Endothelial cell of umbilical vein (primary cell): ENCODE data around the gene PTPRH. TPM values are rescaled to one million over a fixed set of nuclear protein-coding genes. Genes with fewer than 3 reads are reported as not detected.
"Not testable (repeated sequence)": the region's sequence is repeated elsewhere in the genome, so short reads cannot be mapped to it uniquely, and the experiment has no call there.

Experiments
- BruUV-seq: library from RNA; stranded (reverse); fragments of 400-500 nt; replicated peaks from 2 replicates; lab custom pipeline; 2021; lab: Mats Ljungman, UMichigan
- CTCF ChIA-PET: fragments of 300-600, 350-600 bp; sonication (Branson Sonifier 250); formaldehyde crosslinking; loops from one replicate; lab custom pipeline; 2021; ENCODE audit warnings: antibody characterized with exemption, inconsistent platforms; lab: Charles Lee
- POLR2A ChIA-PET: fragments of 300-600, 350-600 bp; sonication (Branson Sonifier 250); formaldehyde crosslinking; loops from one replicate; lab custom pipeline; 2021; ENCODE audit warnings: antibody characterized with exemption, inconsistent platforms; lab: Charles Lee
- DNase-seq: peaks from one replicate; pipeline ENCODE4 v3.0.0-alpha.2; 2011; ENCODE audit warnings: low read depth, low spot score
- FAIRE-seq: peaks from 2 replicates; lab custom pipeline; 2011; peaks lifted over from hg19 to GRCh38; lab: Jason Lieb, UNC
- H2AFZ ChIP-seq: 2 replicates; pipeline ENCODE4 v1.6.0; 2012; ENCODE audit warnings: low read depth, low read length, control low read depth, inconsistent platforms
- H3K27ac ChIP-seq: 2 replicates; pipeline ENCODE4 v1.5.1; 2011; ENCODE audit warnings: low read depth, mild to moderate bottlenecking, control low read depth, low read length, moderate library complexity; ENCODE audit not compliant: insufficient read depth
- H3K27me3 ChIP-seq, 2 experiments: 2 replicates each; pipeline versions ENCODE4 v1.6.0 to v1.6.1; 2011; ENCODE audit warnings: low read length in 2 of 2, mixed read lengths in 1 of 2; ENCODE audit not compliant: control insufficient read depth in 2 of 2, insufficient read depth in 2 of 2
- H3K36me3 ChIP-seq, 2 experiments: 2 replicates in 1 of 2; 3 replicates in 1 of 2; pipeline ENCODE4 v1.5.1; 2011; ENCODE audit warnings: low read length in 2 of 2, mild to moderate bottlenecking in 1 of 2, moderate library complexity in 1 of 2; ENCODE audit not compliant: control insufficient read depth in 2 of 2, insufficient read depth in 2 of 2; ENCODE audit errors: extremely low read depth in 1 of 2
- H3K4me1 ChIP-seq: 3 replicates; pipeline ENCODE4 v1.5.1; 2011; ENCODE audit warnings: mild to moderate bottlenecking, low read length; ENCODE audit not compliant: control insufficient read depth, insufficient read depth; ENCODE audit errors: extremely low read depth
- H3K4me2 ChIP-seq: 2 replicates; pipeline ENCODE4 v1.6.1; 2011; ENCODE audit warnings: low read length, control low read depth, mixed read lengths; ENCODE audit not compliant: insufficient read depth
- H3K4me3 ChIP-seq, 3 experiments: fragments of 200-600 bp in 1 of 3; sonication (generic), shearing (Covaris generic) in 1 of 3; replicated peaks in 1 of 3; 2 replicates each; pipeline ENCODE4 v1.5.1; 2011 to 2016; ENCODE audit warnings: control low read depth in 3 of 3, low read length in 3 of 3, mild to moderate bottlenecking in 2 of 3, inconsistent platforms in 1 of 3, low read depth in 1 of 3, moderate library complexity in 1 of 3; ENCODE audit not compliant: insufficient read depth in 1 of 3
- H3K79me2 ChIP-seq: 2 replicates; pipeline ENCODE4 v1.6.0; 2012; ENCODE audit warnings: low read length, inconsistent platforms; ENCODE audit not compliant: control insufficient read depth, insufficient read depth
- H3K9ac ChIP-seq: replicated peaks from 2 replicates; pipeline ENCODE3; 2011; ENCODE audit warnings: low read length, control low read depth; ENCODE audit not compliant: insufficient read depth; ENCODE audit errors: extremely low read depth
- H3K9me1 ChIP-seq: replicated peaks from 3 replicates; pipeline ENCODE4 v1.6.0; 2011; ENCODE audit warnings: mild to moderate bottlenecking, low read length; ENCODE audit not compliant: control insufficient read depth, insufficient read depth; ENCODE audit errors: extremely low read depth
- H3K9me3 ChIP-seq: replicated peaks from 2 replicates; pipeline ENCODE4 v1.5.1; 2012; ENCODE audit warnings: low read length, inconsistent platforms; ENCODE audit not compliant: control insufficient read depth, insufficient read depth
- H4K20me1 ChIP-seq: replicated peaks from 2 replicates; pipeline ENCODE3; 2011; ENCODE audit warnings: mild to moderate bottlenecking, low read length; ENCODE audit not compliant: control insufficient read depth, insufficient read depth; ENCODE audit errors: extremely low read depth
- CTCF ChIP-seq, 2 donors: IDR thresholded peaks; 1 replicate in 1 of 2; 2 replicates in 1 of 2; pipeline ENCODE4 v1.5.1; 2011; ENCODE audit warnings: low read length in 2 of 2, mild to moderate bottlenecking in 2 of 2, moderate library complexity in 2 of 2, control low read depth in 1 of 2, inconsistent platforms in 1 of 2, low read depth in 1 of 2; ENCODE audit not compliant: insufficient read depth in 1 of 2; ENCODE audit errors: extremely low read depth in 1 of 2
- FOS ChIP-seq: IDR thresholded peaks from 2 replicates; pipeline ENCODE4 v1.6.1; 2011; ENCODE audit warnings: mild to moderate bottlenecking, low read length, moderate library complexity, borderline replicate concordance; ENCODE audit not compliant: insufficient read depth
- JUN ChIP-seq: IDR thresholded peaks from 2 replicates; pipeline ENCODE4 v1.6.1; 2011; ENCODE audit warnings: borderline replicate concordance, low read depth; ENCODE audit not compliant: insufficient read length, insufficient read depth
- MAX ChIP-seq: IDR thresholded peaks from 2 replicates; pipeline ENCODE4 v1.6.1; 2011; ENCODE audit not compliant: insufficient read depth, insufficient read length
- POLR2A ChIP-seq: IDR thresholded peaks from 2 replicates; pipeline ENCODE4 v1.6.1; 2012; ENCODE audit warnings: low read depth, mild to moderate bottlenecking, control low read depth, low read length
- dilution Hi-C: fragments of 300-500 bp; cut with MboI; formaldehyde crosslinking; loops from one replicate; pipeline ENCODE4 v1.15.0; 2019; ENCODE audit warnings: low sequenced_read_pairs; ENCODE audit not compliant: extremely low pct_ligation_motif_present
- intact Hi-C: fragments of 100-400 bp; cut with micrococcal nuclease; formaldehyde crosslinking; loops from one replicate; pipeline ENCODE4 v1.10.0; 2022
- polyA plus RNA-seq, 4 experiments: library from polyadenylated mRNA; depleted of rRNA in 3 of 4; stranded (reverse) in 3 of 4; unstranded in 1 of 4; fragments of >200 nt; gene quantifications; 2 replicates each; pipeline versions ENCODE4 v1.2.1 to v1.2.3, GENCODE V29; 2011 to 2012; ENCODE audit warnings: missing spikeins in 1 of 4
- total RNA-seq: library from RNA; stranded (reverse); gene quantifications from 2 replicates; pipeline ENCODE4 v1.2.3, GENCODE V29; 2021

Gene PTPRH
- total and polyA plus RNA-seq, 2 donors (not counting 3 experiments of a cell fraction or from before 2014, with no cell fraction given): 0.14 to 1.00 TPM

GRCh38 chr19:55156202-55157063 is 52.9 kb downstream of the PTPRH start:
- no peaks in the 10 kb centered on the region for H3K79me2 ChIP-seq
- DNase-seq (no peak), FAIRE-seq (peak; percentile 15)
- no peaks in the 10 kb centered on the region for H3K9me3 ChIP-seq
- no peaks in the 10 kb centered on the region for H3K9me1 ChIP-seq
- H3K4me3 ChIP-seq: no peak overlapping the region
- H3K9ac ChIP-seq: no peak overlapping the region
- intact Hi-C loops: no loop called here
- no peaks in the 10 kb centered on the region for H3K36me3 ChIP-seq
- H2AFZ ChIP-seq: no peak overlapping the region
- no peak for TF ChIP-seq MAX
- TF ChIP-seq JUN: no peak
- TF ChIP-seq CTCF (IDR thresholded peaks at IDR 0.05; ENCODE audit: extremely low read depth in 1 of 2, insufficient read depth in 1 of 2, low read depth in 1 of 2, low read length in 2 of 2): no peak
- TF ChIP-seq POLR2A: no peak
- no peak for TF ChIP-seq FOS
- no TSS peak for BruUV-seq
- POLR2A ChIA-PET: no interaction called here
- no peak overlapping the region for H3K4me2 ChIP-seq
- no peak overlapping the region for H3K27ac ChIP-seq
- no peaks in the 10 kb centered on the region for H4K20me1 ChIP-seq
- peaks cover 8 to 9% of the 10 kb centered on the region in 2 experiments for H3K27me3 ChIP-seq
- dilution Hi-C loops: no loop called here
- H3K4me1 ChIP-seq: peaks cover 4% of the 10 kb centered on the region
- CTCF ChIA-PET: interaction anchor here (0.9 kb wide), 2 partner anchors 9 to 15 kb away, joined by 3 to 5 read pairs; partner anchors contain the start of gene DNAAF3

- BruUV-seq, intact Hi-C loops, DNase-seq, H3K4me1 ChIP-seq, POLR2A ChIA-PET, H3K4me3 ChIP-seq, FAIRE-seq, H2AFZ ChIP-seq, H3K27me3 ChIP-seq, H3K9me3 ChIP-seq, H4K20me1 ChIP-seq, H3K79me2 ChIP-seq, H3K4me2 ChIP-seq, H3K9me1 ChIP-seq, H3K36me3 ChIP-seq, H3K9ac ChIP-seq, H3K27ac ChIP-seq, dilution Hi-C loops: not testable (repeated sequence)
- CTCF ChIA-PET: interaction anchor here (0.9 kb wide), 2 partner anchors 10 to 14 kb away, joined by 3 to 5 read pairs; partner anchors contain the start of gene DNAAF3
Measured at GRCh38 chr19:55155784-55156183, 53.5 kb downstream of the PTPRH start.
